Measurements from ENCODE around the gene PAX7.

PAX7 gene

DNA sequence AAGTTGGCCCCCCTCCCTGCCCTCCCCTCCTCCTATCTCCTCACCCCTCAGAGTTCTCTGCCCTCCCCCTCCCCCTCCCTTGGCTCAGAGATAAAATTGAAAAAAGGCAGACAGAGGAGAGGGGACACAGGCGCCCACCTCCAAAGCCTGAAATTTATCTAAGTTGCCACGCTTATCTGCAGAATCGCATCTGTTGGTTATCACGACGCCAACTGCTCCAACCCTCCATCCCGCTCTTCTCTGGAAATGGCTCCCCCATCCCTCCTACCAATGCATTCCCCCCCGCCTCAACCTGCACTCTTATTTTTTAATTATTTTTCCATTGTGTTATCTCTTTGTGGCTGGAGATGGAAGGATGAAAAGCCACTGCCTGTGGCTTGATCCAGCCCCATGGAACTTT, 138.5 kb downstream of the PAX7 start:
- DNase-seq, result no peak

GRCh38 chr1:18770799-18771198, 140.2 kb downstream of the PAX7 start:
- no peak for DNase-seq

- DNase-seq, result no peak
These were observed 143.1 kb downstream of the PAX7 start for GRCh38 chr1:18773753-18774152.

- DNase-seq, result no peak
These were observed 144.7 kb downstream of the PAX7 start for GRCh38 chr1:18775341-18775740.

DNA sequence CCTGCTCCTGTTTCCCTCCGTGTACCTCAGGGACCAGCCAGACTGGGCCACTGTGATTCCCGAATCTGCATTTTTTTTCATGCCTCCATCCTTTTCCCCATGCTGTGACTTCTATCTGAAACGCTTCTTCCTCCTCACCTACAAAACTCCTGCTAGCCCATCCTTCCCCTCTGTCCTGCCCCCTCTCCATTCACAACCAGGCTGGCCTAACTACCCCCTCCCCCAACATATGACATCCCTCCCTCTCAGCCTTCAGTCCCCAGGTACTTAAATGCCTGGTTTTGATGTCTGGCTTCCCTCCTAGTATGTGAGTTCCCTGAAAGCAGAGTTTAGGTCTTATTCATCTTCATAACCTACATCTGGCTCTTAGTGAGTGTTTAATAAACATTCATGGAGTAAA, 146.1 kb downstream of the PAX7 start:
- DNase-seq, result no peak

GRCh38 chr1:18778437-18778836, 147.8 kb downstream of the PAX7 start:
- no peak for DNase-seq

DNA sequence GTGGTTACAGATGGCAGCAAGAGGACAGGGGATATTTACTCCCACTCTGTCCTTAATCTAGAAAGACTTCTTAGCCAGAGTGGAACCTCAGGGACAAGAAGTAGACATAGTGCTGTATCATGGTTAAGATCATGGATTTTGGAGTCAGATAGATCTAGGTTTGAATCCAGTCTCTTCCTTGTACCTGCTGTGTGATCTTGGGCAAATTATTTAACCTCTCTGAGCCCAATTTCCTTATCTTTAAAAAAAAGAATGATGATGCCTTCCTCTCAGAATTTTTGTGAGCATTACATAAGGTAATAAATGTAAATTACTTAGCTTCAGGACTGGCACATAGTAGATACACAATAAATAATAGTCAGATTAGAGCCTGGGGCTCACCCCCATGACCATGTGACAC, 150.4 kb downstream of the PAX7 start:
- no peak for DNase-seq

DNA sequence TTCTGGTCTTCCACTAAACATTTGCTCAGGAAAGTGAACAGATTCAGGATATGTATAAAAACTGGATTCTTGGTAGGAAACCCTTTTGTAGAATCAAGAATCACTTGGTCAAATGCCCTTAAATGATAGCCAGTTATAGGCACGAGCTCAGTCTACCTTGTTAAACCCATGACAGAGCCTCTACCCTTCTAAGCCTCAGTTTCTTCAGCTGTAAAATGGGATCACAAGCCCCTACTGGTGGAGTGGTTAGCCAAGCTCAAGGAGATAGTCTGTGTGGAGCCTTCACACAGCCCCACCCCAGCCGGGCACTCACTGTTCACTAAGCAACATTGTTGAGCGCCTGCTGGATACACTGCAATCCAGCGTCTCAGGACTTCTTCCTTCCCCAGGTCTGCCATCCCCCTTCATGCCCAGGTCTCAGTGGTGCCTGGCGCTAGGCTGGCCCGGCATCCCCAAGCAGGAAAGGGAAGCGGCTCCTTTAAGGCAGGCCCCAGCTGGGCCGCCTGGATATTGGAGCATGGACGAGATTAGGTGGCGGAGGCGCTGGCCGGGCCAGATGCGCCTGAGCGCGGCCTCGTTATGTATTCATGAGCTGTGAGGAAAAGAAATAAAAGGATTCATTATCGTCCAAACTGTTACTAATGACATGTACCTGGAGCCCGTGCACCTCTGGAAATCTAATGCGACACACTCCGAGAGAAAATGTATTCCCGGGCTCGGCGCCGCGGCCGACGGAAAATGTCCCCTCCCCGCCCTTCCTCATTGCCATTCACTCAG, 153.2 kb downstream of the PAX7 start:
- DNase-seq, result no peak

GRCh38 chr1:18784482-18784831, 153.8 kb downstream of the PAX7 start:
- no peak for DNase-seq

DNA sequence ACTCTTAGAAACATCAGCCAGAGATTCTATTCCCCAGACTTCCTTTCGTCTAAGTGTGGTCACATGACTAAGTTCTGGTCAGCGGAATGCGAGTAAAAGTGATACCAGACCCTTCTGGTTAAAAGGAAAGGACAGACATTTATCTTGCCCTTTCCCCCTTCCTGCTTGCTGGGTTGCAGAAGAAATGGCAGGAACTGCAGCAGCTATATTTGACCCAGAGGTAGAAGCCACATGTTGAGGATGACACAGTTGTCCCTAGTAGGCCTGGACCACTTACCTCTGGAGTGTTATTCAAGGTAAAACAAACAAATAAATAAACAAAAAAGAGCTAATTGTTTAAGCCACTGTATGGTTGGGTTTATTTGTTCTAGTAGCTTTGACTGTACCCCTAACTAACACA, 155.5 kb downstream of the PAX7 start:
- no peak for DNase-seq

DNA sequence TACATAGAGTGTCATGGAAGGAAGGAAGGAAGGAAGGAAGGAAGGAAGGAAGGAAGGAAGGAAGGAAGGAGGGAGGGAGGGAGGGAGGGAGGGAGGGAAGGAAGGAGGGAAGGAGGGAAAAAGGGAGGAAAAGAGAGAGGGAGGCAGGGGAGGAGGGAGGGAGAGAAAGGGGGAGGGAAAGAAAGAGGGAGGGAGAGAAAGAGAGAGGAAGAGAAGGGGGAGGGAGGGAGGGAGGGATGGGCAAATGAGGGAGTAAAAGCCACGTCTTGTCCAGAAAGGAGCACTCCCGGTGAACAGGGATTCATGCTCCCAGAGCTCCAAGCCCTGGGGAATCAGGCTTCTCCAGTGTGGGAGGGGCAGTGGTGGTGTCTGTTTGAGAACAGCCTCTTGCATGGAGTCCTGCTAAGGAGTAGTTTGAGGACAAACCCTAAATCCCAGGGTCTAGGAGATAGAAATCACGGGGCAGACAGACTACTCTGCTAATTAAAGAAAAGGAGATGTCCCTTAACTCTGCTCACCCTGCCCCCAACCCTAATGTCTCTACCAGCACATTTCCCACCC, 157.3 kb downstream of the PAX7 start:
- DNase-seq, result no peak

- no peak for DNase-seq
These were observed 158.6 kb downstream of the PAX7 start for GRCh38 chr1:18789246-18789645.

GRCh38 chr1:18792747-18793146, 162.1 kb downstream of the PAX7 start:
- no peak for DNase-seq

DNA sequence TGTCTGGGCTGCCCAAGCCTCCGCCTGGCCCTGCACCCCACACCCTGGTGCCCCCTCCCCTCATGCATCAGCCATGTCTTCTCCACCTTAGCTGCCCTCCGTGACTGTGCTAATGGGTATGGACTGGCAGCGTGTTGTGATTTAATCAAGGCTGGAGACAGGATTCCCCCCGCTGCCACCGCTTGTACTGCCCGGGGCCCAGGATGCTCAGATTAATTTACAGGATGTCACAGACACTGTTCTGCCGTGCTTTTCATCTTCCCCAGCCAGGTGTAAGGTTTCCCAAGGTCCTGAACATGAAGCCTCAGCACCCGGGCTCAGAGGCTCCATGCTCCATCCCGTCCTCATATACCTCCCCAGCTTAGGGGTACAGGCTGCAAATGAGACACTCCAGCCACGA, 162.5 kb downstream of the PAX7 start:
- no peak for DNase-seq

DNA sequence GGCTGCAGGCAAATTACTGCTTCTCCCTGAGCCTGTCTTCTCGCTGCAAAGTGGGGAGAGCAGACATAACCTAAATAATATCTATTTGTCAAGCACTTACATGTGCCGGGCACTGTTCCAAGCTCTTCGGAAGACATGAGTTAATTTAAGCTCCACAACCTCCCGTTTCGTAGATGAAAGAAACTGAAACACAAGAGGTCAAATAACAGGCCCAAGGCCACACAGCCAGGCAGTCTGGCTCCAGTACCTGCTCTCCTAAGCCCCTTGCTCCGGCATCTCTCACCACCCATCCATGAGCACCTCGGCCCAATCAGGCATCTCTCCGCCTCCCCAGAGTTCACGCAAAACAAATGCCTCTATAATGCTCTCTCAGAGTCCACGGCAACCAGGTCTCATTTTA, 163.4 kb downstream of the PAX7 start:
- no peak for DNase-seq

- DNase-seq, result no peak
These were observed 163.9 kb downstream of the PAX7 start for GRCh38 chr1:18794561-18794960.

DNA sequence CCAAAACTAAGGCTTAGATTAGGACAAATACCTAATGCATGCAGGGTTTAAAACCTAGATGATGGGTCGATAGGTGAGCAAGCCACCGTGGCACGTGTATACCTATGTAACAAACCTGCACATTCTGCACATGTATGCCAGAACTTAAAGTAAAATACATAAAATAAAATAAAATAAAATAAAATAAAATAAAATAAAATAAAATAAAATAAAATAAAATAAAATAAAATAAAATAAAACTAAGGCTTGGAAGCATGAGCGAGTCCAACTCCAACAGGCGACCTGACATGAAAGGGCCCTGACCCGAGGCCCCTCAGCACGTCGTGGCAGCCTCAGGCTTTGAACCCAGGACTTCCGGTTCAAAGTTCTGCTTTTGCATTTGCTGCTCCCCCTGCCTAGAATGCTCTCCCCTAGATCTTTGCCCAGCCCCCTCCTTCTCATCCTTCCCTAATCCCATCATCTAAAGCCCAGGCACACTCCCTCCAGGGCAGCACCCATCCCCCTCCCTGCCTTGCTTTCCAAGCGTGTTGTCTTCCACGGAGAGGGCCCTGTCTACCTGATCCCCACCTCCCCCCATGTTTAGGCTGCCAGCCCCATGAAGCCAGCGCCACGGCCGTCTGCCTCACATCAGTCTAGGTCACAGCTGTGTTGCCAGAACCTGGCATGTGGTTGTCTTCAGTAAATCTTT, 164.5 kb downstream of the PAX7 start:
- DNase-seq, result no peak

DNA sequence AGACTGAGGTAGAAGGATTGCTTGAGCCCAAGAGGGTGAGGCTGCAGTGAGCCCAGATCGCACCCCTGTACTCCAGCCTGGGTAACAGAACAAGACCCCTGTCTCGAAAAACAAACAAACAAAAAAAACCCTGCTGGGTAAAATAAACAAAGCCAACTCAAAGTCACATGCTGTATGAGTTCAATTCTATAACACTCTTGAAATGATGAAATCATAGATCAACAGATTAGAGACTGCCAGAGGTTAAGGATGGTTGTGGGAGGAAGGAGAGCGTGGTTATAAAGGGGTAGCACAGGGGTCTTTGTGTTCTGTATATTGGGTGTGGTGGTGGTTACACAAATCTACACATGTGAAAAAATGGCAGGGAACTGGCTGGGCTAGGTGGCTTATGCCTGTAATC, 166.3 kb downstream of the PAX7 start:
- no peak for DNase-seq
